ENCODE measurements around the gene CA11. TPM values are rescaled to one million over a fixed set of nuclear protein-coding genes. Genes with fewer than 3 reads are reported as not detected.

CA11 gene
- polyA plus RNA-seq, 1 of the 3 experiments (the other 2 are of a cell fraction): 13.1 TPM

- Histone ChIP-seq H3K4me2 (peak overlapping the region; percentile 99), H3K4me3 (ENCODE audit: low read depth in 2 of 2, low read length in 1 of 2) (peak overlapping the region; percentile 35 to 79), H3K79me2 (ENCODE audit: insufficient read depth) (no peaks in the 10 kb centered on the region; the same call in 1 of the 2 replicates), H3K9me3 (no peaks in the 10 kb centered on the region), H2AFZ (ENCODE audit: low read depth) (peak overlapping the region; percentile 32; the same call in 1 of the 2 replicates), H4K20me1 (ENCODE audit: insufficient read depth) (no peaks in the 10 kb centered on the region), H3K4me1 (ENCODE audit: control insufficient read depth in 1 of 2, insufficient read depth in 2 of 2, low read depth in 1 of 2, low read length in 1 of 2) (peaks cover 31 to 39% of the 10 kb centered on the region in 2 experiments), H3K27me3 (ENCODE audit: insufficient read depth) (no peaks in the 10 kb centered on the region), H3F3A (replicated peaks; ENCODE audit: insufficient read depth) (peaks cover 30% of the 10 kb centered on the region), H3K9ac (peak overlapping the region; percentile 81), H3K36me3 (replicated peaks in 1 of 2; ENCODE audit: control insufficient read depth in 1 of 2, insufficient read depth in 2 of 2, low read length in 1 of 2) (peaks cover 15 to 20% of the 10 kb centered on the region in 2 experiments), H3K27ac (ENCODE audit: low read depth in 2 of 2, low read length in 1 of 2) (peak overlapping the region; percentile 96 to 98), H3K9me2 (no peaks in the 10 kb centered on the region)
- ChIA-PET CTCF (interaction anchor here (1.7 to 2.0 kb wide), 2 partner anchors 14 to 45 kb away, joined by 6 to 7 read pairs; no protein-coding TSS in a partner anchor), POLR2A (interaction anchor here (0.5 to 1.5 kb wide), 6 partner anchors 8 to 21 kb away, joined by 3 to 13 read pairs (median 6); partner anchors contain the start of genes CA11, RPL18 and SPHK2)
- 2% methylated on average over 30 of the region's 37 CpGs for WGBS (ENCODE audit: low lambda C conversion rate)
- peak; percentile 90 for DNase-seq
- TF ChIP-seq FOXJ3 (CRISPR knock-in tag; IDR thresholded peaks at IDR 0.05) (no peak), IRF3 (IDR thresholded peaks at IDR 0.05; ENCODE audit: low read depth, low read length) (no peak), ELF1 (IDR thresholded peaks at IDR 0.05) (no peak), TAF1 (IDR thresholded peaks at IDR 0.05; ENCODE audit: borderline replicate concordance, low read depth, low read length) (peak; percentile 34; the same call in 1 of the 2 replicates), MEF2A (IDR thresholded peaks at IDR 0.05; ENCODE audit: borderline replicate concordance, low read depth) (no peak), EP300 (IDR thresholded peaks at IDR 0.05; ENCODE audit: borderline replicate concordance in 1 of 2, low read depth in 1 of 2, low read length in 1 of 2) (peak; percentile 38 to 47; a peak in 3 of 4 replicates), GABPA (IDR thresholded peaks at IDR 0.05; ENCODE audit: low read depth) (no peak), POLR2AphosphoS5 (IDR thresholded peaks at IDR 0.05; ENCODE audit: low read depth, low read length) (no peak; the same call in none of the 2 replicates), MAX (IDR thresholded peaks at IDR 0.05; ENCODE audit: low read depth) (peak; percentile 96), REST (IDR thresholded peaks at IDR 0.05; ENCODE audit: low read depth, low read length) (no peak), PBX3 (IDR thresholded peaks at IDR 0.05) (peak; percentile 22; the same call in 1 of the 2 replicates), TEAD4 (IDR thresholded peaks at IDR 0.05; ENCODE audit: borderline replicate concordance, insufficient read depth) (no peak), CTCF (IDR thresholded peaks at IDR 0.05) (no peak), USF1 (IDR thresholded peaks at IDR 0.05; ENCODE audit: borderline replicate concordance, low read depth) (peak; percentile 94), TCF12 (IDR thresholded peaks at IDR 0.05) (peak; percentile 34; the same call in 1 of the 2 replicates), CHD2 (IDR thresholded peaks at IDR 0.05; ENCODE audit: low read length, partially characterized antibody) (peak; percentile 85), RXRA (IDR thresholded peaks at IDR 0.05; ENCODE audit: borderline replicate concordance, low read depth) (peak; percentile 99), NRF1 (IDR thresholded peaks at IDR 0.05; ENCODE audit: low read depth, low read length) (peak; percentile 51; the same call in 1 of the 2 replicates), MXI1 (IDR thresholded peaks at IDR 0.05; ENCODE audit: low read depth, low read length) (peak; percentile 78), USF2 (IDR thresholded peaks at IDR 0.05; ENCODE audit: borderline replicate concordance, low read depth, low read length) (peak; percentile 72), SIN3A (IDR thresholded peaks at IDR 0.05; ENCODE audit: borderline replicate concordance, low read depth, low read length) (peak; percentile 67; the same call in 1 of the 2 replicates)
Measured at GRCh38 chr19:48634424-48635262, 11.3 kb downstream of the CA11 start.

Data from SK-N-SH (cell line).